Effector memory CD4-positive, alpha-beta T cell (primary cell): Measurements from ENCODE around the gene FOSL1.
"Not testable (repeated sequence)": the region's sequence is repeated elsewhere in the genome, so short reads cannot be mapped to it uniquely, and the experiment has no call there.

ENCODE experiments used
- DNase-seq, 3 donors: peaks; one replicate each; pipeline ENCODE4 v3.0.0-alpha.2; 2020
- H3K27ac ChIP-seq: 2 replicates; pipeline ENCODE4 v1.7.0; 2013; ENCODE audit warnings: mild to moderate bottlenecking, low read length, moderate library complexity; ENCODE audit not compliant: insufficient read depth, poor library complexity, severe bottlenecking
- H3K27me3 ChIP-seq: replicated peaks from 2 replicates; pipeline ENCODE4 v1.7.0; 2013; ENCODE audit warnings: mild to moderate bottlenecking, low read length; ENCODE audit not compliant: insufficient read depth, control insufficient read depth, poor library complexity, severe bottlenecking
- H3K36me3 ChIP-seq: 2 replicates; pipeline ENCODE4 v1.7.0; 2013; ENCODE audit warnings: mild to moderate bottlenecking, low read length, moderate library complexity; ENCODE audit not compliant: control insufficient read depth, insufficient read depth
- H3K4me1 ChIP-seq: 2 replicates; pipeline ENCODE4 v1.7.0; 2013; ENCODE audit warnings: low read length, mild to moderate bottlenecking; ENCODE audit not compliant: control insufficient read depth, insufficient read depth, poor library complexity, severe bottlenecking
- H3K4me3 ChIP-seq: 2 replicates; pipeline ENCODE4 v1.7.0; 2013; ENCODE audit warnings: low read length, low read depth, mild to moderate bottlenecking; ENCODE audit not compliant: insufficient read depth, poor library complexity, severe bottlenecking
- H3K9me3 ChIP-seq: 2 replicates; pipeline ENCODE4 v1.7.0; 2013; ENCODE audit warnings: mild to moderate bottlenecking, low read length, moderate library complexity; ENCODE audit not compliant: control insufficient read depth

FOSL1 gene

DNA sequence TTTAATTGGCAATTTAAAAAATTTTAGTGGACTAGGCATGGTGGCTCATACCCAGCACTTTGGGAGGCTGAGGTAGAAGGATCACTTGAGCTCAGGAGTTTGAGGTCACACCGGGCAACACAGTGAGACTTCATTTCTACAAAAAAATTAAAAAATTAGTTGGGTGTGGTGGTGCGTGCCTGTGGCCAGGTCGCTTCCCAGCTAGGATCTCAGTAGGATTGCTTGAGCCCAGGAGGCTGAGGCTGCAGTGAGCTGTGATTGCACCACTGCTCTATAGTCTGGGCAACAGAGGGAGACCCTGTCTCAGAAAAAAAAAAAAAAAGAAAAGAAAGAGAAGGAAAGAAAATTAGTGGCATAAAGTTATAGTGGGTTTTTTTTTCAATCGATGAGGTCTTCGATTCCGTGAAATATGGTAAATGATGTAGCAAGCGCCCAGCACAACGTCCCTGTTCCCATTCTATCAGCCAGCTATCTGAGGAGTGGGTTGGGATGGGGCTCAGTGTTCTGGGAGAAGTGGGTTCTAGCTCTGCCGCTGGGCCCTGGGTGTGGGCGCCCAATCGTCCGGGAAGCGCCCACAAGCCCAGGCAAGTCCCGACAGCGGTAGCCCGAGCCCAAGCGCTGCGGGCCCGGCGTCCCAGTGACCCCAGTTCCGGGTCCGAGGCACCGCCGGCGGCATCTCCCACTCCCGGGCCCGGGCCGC, 1.4 kb downstream of the FOSL1 start:
- Histone ChIP-seq H3K27me3 (peaks cover 11% of the 10 kb centered on the region), H3K4me1 (peaks cover 26% of the 10 kb centered on the region), H3K36me3 (no peaks in the 10 kb centered on the region), H3K9me3 (no peaks in the 10 kb centered on the region), H3K4me3 (peak overlapping the region; percentile 54), H3K27ac (no peak overlapping the region)
- DNase-seq: no peak

DNA sequence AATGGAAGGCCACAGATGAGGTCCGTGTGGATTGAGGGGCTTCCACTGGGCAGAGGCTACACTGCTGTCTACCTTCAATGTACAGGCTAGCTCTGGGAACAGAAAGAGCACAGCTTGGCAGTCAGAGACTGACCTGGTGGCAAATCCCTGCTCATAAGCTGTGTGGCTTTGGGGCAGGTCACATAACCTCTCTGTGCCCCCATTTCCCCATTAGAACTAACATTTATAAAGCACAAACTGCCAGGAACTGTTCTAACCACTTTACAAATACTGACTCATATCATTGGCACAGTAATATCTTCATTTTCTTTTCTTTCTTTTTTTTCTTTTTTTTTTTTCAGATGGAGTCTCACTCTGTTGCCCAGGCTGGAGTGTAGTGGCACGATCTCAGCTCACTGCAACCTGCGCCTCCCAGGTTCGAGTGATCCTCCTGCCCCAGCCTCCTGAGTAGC, 3.1 kb downstream of the FOSL1 start:
- Histone ChIP-seq H3K27me3 (peaks cover 11% of the 10 kb centered on the region), H3K9me3 (no peaks in the 10 kb centered on the region), H3K4me3 (no peak overlapping the region), H3K4me1 (peaks cover 43% of the 10 kb centered on the region), H3K36me3 (no peaks in the 10 kb centered on the region), H3K27ac (no peak overlapping the region)
- no peak for DNase-seq

DNA sequence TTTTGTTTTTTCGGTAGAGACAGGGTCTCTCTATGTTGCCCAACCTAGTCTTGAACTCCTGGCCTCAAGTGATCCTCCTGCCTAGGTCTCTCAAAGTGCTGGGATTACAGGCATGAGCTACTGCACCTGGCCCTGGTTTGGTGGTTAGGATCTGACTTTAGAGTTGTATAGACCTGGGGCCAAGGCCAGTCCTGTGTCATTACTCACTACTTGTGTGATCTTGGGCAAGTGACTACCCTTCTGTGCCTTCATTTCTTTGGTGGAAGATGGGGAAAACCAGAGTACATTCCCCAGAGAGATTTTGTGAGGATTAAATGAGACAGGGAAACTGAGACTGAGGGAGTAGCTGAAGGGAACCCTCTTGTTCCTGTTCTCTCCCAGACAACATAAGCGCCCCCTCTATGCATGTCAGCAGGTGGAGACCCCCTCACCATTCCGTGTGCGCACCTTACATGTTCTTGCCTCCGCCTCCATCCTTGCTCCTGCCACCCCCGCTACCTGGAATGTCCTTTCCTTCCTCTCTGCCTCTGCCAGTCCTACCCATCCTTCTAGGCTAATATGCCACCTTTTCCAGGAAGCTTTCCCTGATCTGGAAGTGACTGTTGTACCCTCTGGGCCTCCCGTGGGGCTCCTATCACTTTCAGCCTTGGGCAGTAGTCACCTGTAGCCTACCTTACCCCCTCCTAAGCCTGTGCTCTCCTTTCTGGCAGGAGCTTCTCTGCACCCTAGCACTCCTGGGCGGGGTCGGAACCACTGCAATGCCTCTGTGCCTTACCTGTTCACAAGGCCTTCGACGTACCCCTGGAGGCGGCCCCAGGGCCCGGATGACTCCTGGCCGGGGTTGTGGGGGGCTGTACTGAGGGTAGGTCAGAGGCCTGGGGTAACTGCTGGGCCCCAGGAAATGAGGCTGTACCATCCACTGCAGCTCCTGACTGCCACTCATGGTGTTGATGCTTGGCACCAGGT, 3.9 kb downstream of the FOSL1 start:
- DNase-seq: no peak
- Histone ChIP-seq H3K9me3 (no peaks in the 10 kb centered on the region), H3K36me3 (no peaks in the 10 kb centered on the region), H3K4me3 (no peak overlapping the region), H3K4me1 (peaks cover 51% of the 10 kb centered on the region), H3K27ac (no peak overlapping the region), H3K27me3 (peaks cover 11% of the 10 kb centered on the region)

DNA sequence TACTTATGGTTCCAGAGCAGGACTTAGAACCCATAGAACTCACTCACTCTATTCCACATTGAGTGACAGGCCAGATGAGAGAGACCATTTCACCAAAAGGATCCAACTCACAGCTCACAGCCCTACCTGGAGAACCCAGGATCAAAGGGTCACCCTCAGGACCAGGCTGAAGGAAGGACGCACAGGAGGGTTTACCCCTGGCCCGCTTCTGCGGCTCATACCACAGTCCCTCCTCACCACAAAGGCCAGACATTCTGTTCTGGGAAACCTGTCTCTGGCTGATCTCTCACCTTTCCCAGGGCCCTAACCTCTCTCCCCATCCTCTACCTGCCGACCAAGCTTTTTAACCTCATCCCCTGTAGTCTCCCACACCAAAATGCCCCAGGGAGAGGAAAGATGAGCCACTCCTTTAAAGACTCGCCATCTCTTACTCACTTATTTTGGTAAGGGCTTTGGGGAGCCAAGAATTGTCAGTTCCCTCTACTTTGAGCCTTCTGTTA, 4.7 kb downstream of the FOSL1 start:
- peaks cover 46% of the 10 kb centered on the region for H3K4me1 ChIP-seq
- H3K9me3 ChIP-seq: no peaks in the 10 kb centered on the region
- H3K36me3 ChIP-seq: no peaks in the 10 kb centered on the region
- H3K4me3 ChIP-seq: no peak overlapping the region
- H3K27me3 ChIP-seq: peaks cover 11% of the 10 kb centered on the region
- DNase-seq: no peak
- H3K27ac ChIP-seq: no peak overlapping the region

DNA sequence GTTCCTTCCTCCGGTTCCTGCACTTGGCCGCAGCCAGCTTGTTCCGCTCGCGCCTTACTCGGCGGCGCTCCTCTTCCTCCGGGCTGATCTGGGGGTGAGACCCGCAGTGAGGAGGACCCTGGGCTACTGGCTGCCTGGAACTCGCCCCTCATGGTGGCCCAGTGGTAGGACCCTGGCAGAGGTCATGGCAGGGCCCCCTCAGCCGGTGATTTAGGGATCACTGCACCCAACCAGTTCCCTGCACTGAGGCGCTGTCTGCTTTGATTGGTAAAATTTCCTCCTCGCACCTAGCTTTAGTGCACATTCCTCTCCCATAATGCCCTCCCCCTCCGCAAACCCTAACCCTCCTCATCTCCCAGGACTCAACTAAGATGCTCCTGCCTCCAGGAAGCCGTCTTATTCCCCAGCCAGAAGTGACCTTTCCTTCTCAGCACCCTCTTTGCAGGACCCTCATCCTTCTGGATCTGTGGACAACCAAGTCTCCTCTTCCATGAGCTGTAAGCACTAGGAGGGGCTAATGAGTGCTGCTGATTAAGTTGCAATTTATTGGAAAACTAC, 6.1 kb downstream of the FOSL1 start:
- H3K9me3 ChIP-seq: no peaks in the 10 kb centered on the region
- DNase-seq: no peak
- no peaks in the 10 kb centered on the region for H3K36me3 ChIP-seq
- peaks cover 4% of the 10 kb centered on the region for H3K27me3 ChIP-seq
- peak overlapping the region; percentile 35 for H3K4me3 ChIP-seq
- peak overlapping the region; percentile 62 for H3K27ac ChIP-seq
- peaks cover 43% of the 10 kb centered on the region for H3K4me1 ChIP-seq

DNA sequence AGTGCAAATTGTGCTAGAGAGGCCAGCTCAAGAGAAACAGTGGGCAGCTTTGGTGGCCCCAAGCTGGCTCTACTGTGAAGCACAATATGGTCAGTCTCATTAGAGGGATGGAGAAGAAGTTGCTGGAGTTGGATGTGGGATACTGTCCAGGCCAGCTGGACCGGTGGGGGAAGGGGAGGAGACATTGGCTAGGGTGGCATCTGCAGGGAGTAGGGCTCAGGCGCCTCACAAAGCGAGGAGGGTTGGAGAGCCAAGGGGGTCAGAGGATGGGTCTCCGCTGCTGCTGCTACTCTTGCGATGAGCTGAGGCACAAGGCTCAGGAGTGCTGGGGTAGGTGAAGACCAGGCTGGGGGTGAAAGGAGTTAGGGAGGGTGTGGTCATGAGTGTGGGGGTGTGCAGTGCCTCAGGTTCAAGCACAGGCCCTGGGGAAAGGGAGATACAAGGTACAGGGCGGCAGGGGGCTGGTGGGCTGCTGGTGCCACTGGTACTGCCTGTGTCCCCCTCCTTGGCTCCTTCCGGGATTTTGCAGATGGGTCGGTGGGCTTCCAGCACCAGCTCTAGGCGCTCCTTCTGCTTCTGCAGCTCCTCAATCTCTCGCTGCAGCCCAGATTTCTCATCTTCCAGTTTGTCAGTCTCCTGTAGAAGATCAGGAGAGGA, 7.4 kb downstream of the FOSL1 start:
- Histone ChIP-seq H3K4me3 (peak overlapping the region; percentile 6), H3K27ac (peak overlapping the region; percentile 62), H3K27me3 (no peaks in the 10 kb centered on the region), H3K9me3 (no peaks in the 10 kb centered on the region), H3K36me3 (no peaks in the 10 kb centered on the region), H3K4me1 (peaks cover 42% of the 10 kb centered on the region)
- DNase-seq: no peak

DNA sequence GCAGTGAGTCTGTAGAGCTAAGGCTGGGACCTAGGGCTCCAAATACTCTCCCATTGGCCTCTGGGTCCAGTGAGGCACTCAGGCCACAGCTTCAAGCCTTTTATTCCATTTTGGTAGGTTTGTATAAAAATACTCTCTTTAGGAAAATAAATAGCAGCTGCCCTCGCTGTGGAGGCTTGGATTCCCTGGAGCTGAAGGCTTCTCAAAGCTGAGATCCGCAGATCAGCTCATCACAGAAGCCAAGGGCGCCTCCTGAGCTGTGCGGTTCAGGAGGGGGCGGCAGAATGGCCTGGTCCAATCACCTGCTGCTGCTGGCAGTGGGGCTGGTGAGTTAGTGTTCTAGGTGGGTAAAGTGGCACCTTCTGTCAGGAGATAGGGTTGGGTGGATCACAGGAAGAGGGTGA, 8.0 kb downstream of the FOSL1 start:
- H3K4me3 ChIP-seq: peak overlapping the region; percentile 79
- not testable (repeated sequence) for H3K36me3 ChIP-seq, DNase-seq, H3K9me3 ChIP-seq, H3K27me3 ChIP-seq
- H3K27ac ChIP-seq: peak overlapping the region; percentile 90
- H3K4me1 ChIP-seq: peaks cover 45% of the 10 kb centered on the region

DNA sequence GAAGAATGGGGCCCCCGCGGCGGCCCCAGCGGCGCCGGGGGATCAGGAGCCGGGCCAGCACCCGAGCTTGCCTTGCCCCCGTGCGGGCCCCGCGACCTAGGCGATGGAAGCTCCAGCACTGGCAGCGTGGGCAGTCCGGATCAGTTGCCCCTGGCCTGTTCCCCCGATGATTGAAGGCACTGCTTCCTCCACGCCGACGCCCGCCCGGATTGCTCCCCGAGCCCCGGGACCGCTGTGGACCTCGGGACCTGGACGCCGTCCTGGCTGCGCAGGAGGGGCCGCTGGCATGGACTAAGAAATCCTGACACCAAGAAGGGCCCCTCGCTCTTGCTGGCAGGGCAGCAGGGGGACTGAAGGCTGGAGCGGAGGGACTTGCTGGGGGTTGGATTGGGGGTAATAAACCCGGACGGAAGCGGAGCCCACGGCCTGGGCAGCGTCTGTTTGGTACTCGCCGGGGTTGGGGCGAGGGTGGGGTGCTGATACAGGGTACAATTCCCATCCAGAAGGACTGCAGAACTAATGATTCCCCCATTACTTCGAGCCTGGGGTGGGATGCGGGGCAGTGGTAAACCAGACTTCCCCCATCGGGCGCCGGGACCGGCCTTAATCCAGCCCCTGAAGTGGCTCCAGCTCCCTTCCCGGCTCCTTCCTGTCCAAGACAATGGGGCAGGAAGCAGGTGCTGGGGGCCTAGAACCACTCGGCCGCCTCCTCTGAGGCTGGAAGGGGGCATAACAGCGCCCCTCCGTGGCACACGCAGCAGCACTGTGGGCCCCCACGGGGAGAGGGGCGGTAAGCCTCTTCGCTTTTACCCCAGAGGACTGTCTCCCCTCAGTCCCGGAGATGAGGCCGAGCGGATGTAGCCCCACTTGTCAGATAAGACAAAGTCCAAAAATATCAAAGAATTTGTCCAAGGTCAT, 8.7 kb downstream of the FOSL1 start:
- H3K27me3 ChIP-seq: no peaks in the 10 kb centered on the region

More for the DNA sequence above, 8.7 kb downstream of the FOSL1 start:
- H3K4me1 ChIP-seq: peaks cover 45% of the 10 kb centered on the region
- H3K9me3 ChIP-seq: no peaks in the 10 kb centered on the region
- DNase-seq: no peak
- H3K27ac ChIP-seq: peak overlapping the region; percentile 90
- no peaks in the 10 kb centered on the region for H3K36me3 ChIP-seq
- peak overlapping the region; percentile 79 for H3K4me3 ChIP-seq
